WTC11 (cell line): ENCODE results near the gene GLIPR1. TPM values are rescaled to one million over a fixed set of nuclear protein-coding genes. Genes with fewer than 3 reads are reported as not detected.

ENCODE experiments used
- ATAC-seq: fragments of 200-7000 bp; cut with Tn5 transposase; 2 replicates; pipeline ENCODE4 v1.10.0; 2021; ENCODE audit warnings: mild to moderate bottlenecking, moderate library complexity
- Bru-seq: library from RNA; stranded (reverse); fragments of 400-500 nt; gene quantifications from one replicate; lab custom pipeline; 2021; lab: Mats Ljungman, UMichigan
- CTCF ChIA-PET: fragments of 300-600 bp; sonication (Branson Sonifier 250); formaldehyde crosslinking; loops from one replicate; lab custom pipeline; 2021; ENCODE audit warnings: antibody characterized with exemption; lab: Charles Lee
- POLR2A ChIA-PET: fragments of 350-600 bp; sonication (Branson Sonifier 250); formaldehyde crosslinking; loops from one replicate; lab custom pipeline; 2021; ENCODE audit warnings: antibody characterized with exemption; lab: Charles Lee
- DNase-seq: peaks from one replicate; pipeline ENCODE4 v3.0.0; 2021; ENCODE audit warnings: low spot score
- H3K27ac Mint-ChIP-seq: 2 replicates; pipeline ENCODE4 v1.8.0; 2021; ENCODE audit warnings: mixed read lengths
- H3K27me3 Mint-ChIP-seq: 2 replicates; pipeline ENCODE4 v1.8.0; 2021; ENCODE audit warnings: low read depth, mild to moderate bottlenecking, moderate library complexity, mixed read lengths
- H3K36me3 Mint-ChIP-seq: 2 replicates; pipeline ENCODE4 v1.8.0; 2021; ENCODE audit warnings: mixed read lengths
- H3K4me1 Mint-ChIP-seq: 2 replicates; pipeline ENCODE4 v1.8.0; 2022; ENCODE audit warnings: mixed read lengths
- H3K4me3 Mint-ChIP-seq: 2 replicates; pipeline ENCODE4 v1.8.0; 2021; ENCODE audit warnings: mild to moderate bottlenecking, moderate library complexity, mixed read lengths
- H3K9me3 Mint-ChIP-seq: 2 replicates; pipeline ENCODE4 v1.8.0; 2021; ENCODE audit warnings: mixed read lengths
- ELF4 ChIP-seq: sonication (generic); formaldehyde crosslinking; IDR thresholded peaks from 2 replicates; pipeline ENCODE4 v1.8.1; 2022; ENCODE audit warnings: low read depth, mild to moderate bottlenecking, moderate library complexity, missing genetic modification reagents
- GRHL2 ChIP-seq: fragments of 250-450 bp; sonication (Bioruptor Pico); IDR thresholded peaks from 2 replicates; pipeline ENCODE4 v1.8.0; 2022; ENCODE audit warnings: mild to moderate bottlenecking, moderate library complexity; ENCODE audit not compliant: insufficient replicate concordance, severe bottlenecking
- IRF2 ChIP-seq: sonication (generic); formaldehyde crosslinking; IDR thresholded peaks from 2 replicates; pipeline ENCODE4 v1.8.0; 2022; ENCODE audit warnings: low read depth, missing genetic modification reagents, borderline replicate concordance
- JAZF1 ChIP-seq: fragments of 250-450 bp; sonication (Bioruptor Pico); IDR thresholded peaks from 2 replicates; pipeline ENCODE4 v1.9.0; 2021; ENCODE audit warnings: moderate library complexity, mild to moderate bottlenecking, inconsistent platforms
- JUN ChIP-seq: sonication (generic); formaldehyde crosslinking; IDR thresholded peaks from 2 replicates; pipeline ENCODE4 v1.8.0; 2023; ENCODE audit warnings: mild to moderate bottlenecking, missing genetic modification reagents
- NR3C1 ChIP-seq: sonication (generic); formaldehyde crosslinking; conservative IDR thresholded peaks from 2 replicates; pipeline ENCODE4 v1.8.1; 2023; ENCODE audit warnings: low read depth, mild to moderate bottlenecking, missing genetic modification reagents
- RORB ChIP-seq: fragments of 250-450 bp; sonication (Bioruptor Pico); IDR thresholded peaks from 2 replicates; pipeline ENCODE4 v1.9.0; 2021; ENCODE audit warnings: mild to moderate bottlenecking
- TP53 ChIP-seq: sonication (generic); formaldehyde crosslinking; IDR thresholded peaks from 2 replicates; pipeline ENCODE4 v1.8.1; 2023; ENCODE audit warnings: mild to moderate bottlenecking, missing genetic modification reagents
- ZNF219 ChIP-seq: sonication (generic); formaldehyde crosslinking; IDR thresholded peaks from 2 replicates; pipeline ENCODE4 v1.8.0; 2023; ENCODE audit warnings: missing genetic modification reagents, mild to moderate bottlenecking, borderline replicate concordance
- ZNF396 ChIP-seq: fragments of 250-450 bp; sonication (Bioruptor Pico); IDR thresholded peaks from 2 replicates; pipeline ENCODE4 v1.8.0; 2021; ENCODE audit warnings: mild to moderate bottlenecking, moderate library complexity, borderline replicate concordance
- ZNF416 ChIP-seq: fragments of 250-450 bp; sonication (Bioruptor Pico); IDR thresholded peaks from 2 replicates; pipeline ENCODE4 v1.9.0; 2021; ENCODE audit warnings: mild to moderate bottlenecking, inconsistent platforms
- ZNF423 ChIP-seq: fragments of 250-450 bp; sonication (Bioruptor Pico); IDR thresholded peaks from 2 replicates; pipeline ENCODE4 v2.1.2; 2022; ENCODE audit warnings: mild to moderate bottlenecking, moderate library complexity
- long read RNA-seq, 3 experiments: library from RNA in 1 of 3; library from capped mRNA in 1 of 3; library from polyadenylated mRNA in 1 of 3; unstranded in 2 of 3; stranded (forward) in 1 of 3; transcript quantifications; one replicate each; pipeline ENCODE4 v2.0.0, GENCODE V29; 2021
- total RNA-seq: library from RNA; stranded (reverse); gene quantifications from 3 replicates; pipeline ENCODE4 v1.2.3, GENCODE V29; 2021
- TF ChIP-seq, protein P1 (sequence below): sonication (generic); formaldehyde crosslinking; IDR thresholded peaks from 2 replicates; pipeline ENCODE4 v1.8.0; 2023; ENCODE audit warnings: missing genetic modification reagents
- TF ChIP-seq, protein P2 (sequence below): sonication (generic); formaldehyde crosslinking; IDR thresholded peaks from 2 replicates; pipeline ENCODE4 v1.8.0; 2023; ENCODE audit warnings: mild to moderate bottlenecking, missing genetic modification reagents
- TF ChIP-seq, protein P3 (sequence below): sonication (generic); formaldehyde crosslinking; IDR thresholded peaks from 2 replicates; pipeline ENCODE4 v1.8.0; 2022; ENCODE audit warnings: mild to moderate bottlenecking, missing genetic modification reagents
- TF ChIP-seq, protein P4 (sequence below): sonication (generic); formaldehyde crosslinking; IDR thresholded peaks from 2 replicates; pipeline ENCODE4 v1.8.0; 2022; ENCODE audit warnings: mild to moderate bottlenecking, missing genetic modification reagents
- TF ChIP-seq, protein P5 (sequence below): fragments of 250-450 bp; sonication (Bioruptor Pico); conservative IDR thresholded peaks from 2 replicates; pipeline ENCODE4 v1.9.0; 2021; ENCODE audit warnings: mild to moderate bottlenecking
- TF ChIP-seq, protein P6 (sequence below): sonication (generic); formaldehyde crosslinking; IDR thresholded peaks from 2 replicates; pipeline ENCODE4 v1.8.0; 2022; ENCODE audit warnings: mild to moderate bottlenecking, missing genetic modification reagents
- TF ChIP-seq, protein P7 (sequence below): fragments of 250-450 bp; sonication (Bioruptor Pico); IDR thresholded peaks from 2 replicates; pipeline ENCODE4 v2.1.2; 2022; ENCODE audit warnings: mild to moderate bottlenecking, moderate library complexity
- TF ChIP-seq, protein P8 (sequence below): fragments of 250-450 bp; sonication (Bioruptor Pico); IDR thresholded peaks from 2 replicates; pipeline ENCODE4 v1.8.0; 2021; ENCODE audit warnings: mild to moderate bottlenecking

The GLIPR1 gene
- total RNA-seq: 0.28 to 0.48 TPM in 2 of 3 replicates, not detected in the other
- percentile 9 among the genes with signal in this experiment for Bru-seq, nascent RNA
- long read RNA-seq, experiment 1: 0 reads
- long read RNA-seq, experiment 2: 0 reads
- long read RNA-seq, experiment 3: 0 reads

DNA sequence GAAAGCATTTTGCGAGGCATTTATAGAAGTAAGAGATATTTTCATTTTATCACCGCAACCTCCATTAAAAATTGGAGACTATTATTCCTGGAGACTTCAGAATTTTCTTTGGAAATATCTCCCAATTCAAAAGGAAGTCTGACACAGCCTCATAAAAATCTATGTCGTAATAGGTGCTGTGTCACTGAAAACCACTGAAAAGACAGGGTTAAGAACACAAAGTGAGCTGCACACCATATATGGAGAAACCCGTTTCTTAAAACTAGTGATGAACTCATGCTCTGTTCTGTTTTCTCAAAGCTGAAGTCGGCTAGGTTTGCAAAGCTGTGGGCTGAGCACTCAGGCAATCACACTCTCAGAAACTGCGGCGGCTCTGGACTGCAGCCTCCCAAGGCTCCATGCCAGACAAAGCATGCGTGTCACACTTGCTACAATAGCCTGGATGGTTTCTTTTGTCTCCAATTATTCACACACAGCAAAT, at the start of gene GLIPR1:
Gene GLIPR1 (plus strand): TSS at position 287 of the 481 bp plus-strand sequence. CDS start 126 bp downstream, at position 413.
- peak; percentile 27; the same call in 1 of the 2 replicates for ATAC-seq
- ChIA-PET POLR2A (no interaction called here), CTCF (interaction anchor here (1.8 kb wide), 1 partner anchor 89 kb away, joined by 4 read pairs; the partner anchor contains the start of gene GLIPR1L2)
- Mint-ChIP-seq H3K9me3 (no peaks in the 10 kb centered on the region), H3K27ac (no peak within 1 kb of the TSS), H3K27me3 (no peaks in the 10 kb centered on the region), H3K4me1 (peaks cover 22% of the 10 kb centered on the region), H3K4me3 (no peak within 1 kb of the TSS), H3K36me3 (no peaks in the 10 kb centered on the region)
- DNase-seq: no peak
- TF ChIP-seq, protein P1, sequence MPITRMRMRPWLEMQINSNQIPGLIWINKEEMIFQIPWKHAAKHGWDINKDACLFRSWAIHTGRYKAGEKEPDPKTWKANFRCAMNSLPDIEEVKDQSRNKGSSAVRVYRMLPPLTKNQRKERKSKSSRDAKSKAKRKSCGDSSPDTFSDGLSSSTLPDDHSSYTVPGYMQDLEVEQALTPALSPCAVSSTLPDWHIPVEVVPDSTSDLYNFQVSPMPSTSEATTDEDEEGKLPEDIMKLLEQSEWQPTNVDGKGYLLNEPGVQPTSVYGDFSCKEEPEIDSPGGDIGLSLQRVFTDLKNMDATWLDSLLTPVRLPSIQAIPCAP (CRISPR knock-in tag): no peak
- TF ChIP-seq ZNF219 (CRISPR knock-in tag): no peak
- TF ChIP-seq TP53 (CRISPR knock-in tag): no peak
- TF ChIP-seq JUN (CRISPR knock-in tag): no peak
- TF ChIP-seq, protein P2, sequence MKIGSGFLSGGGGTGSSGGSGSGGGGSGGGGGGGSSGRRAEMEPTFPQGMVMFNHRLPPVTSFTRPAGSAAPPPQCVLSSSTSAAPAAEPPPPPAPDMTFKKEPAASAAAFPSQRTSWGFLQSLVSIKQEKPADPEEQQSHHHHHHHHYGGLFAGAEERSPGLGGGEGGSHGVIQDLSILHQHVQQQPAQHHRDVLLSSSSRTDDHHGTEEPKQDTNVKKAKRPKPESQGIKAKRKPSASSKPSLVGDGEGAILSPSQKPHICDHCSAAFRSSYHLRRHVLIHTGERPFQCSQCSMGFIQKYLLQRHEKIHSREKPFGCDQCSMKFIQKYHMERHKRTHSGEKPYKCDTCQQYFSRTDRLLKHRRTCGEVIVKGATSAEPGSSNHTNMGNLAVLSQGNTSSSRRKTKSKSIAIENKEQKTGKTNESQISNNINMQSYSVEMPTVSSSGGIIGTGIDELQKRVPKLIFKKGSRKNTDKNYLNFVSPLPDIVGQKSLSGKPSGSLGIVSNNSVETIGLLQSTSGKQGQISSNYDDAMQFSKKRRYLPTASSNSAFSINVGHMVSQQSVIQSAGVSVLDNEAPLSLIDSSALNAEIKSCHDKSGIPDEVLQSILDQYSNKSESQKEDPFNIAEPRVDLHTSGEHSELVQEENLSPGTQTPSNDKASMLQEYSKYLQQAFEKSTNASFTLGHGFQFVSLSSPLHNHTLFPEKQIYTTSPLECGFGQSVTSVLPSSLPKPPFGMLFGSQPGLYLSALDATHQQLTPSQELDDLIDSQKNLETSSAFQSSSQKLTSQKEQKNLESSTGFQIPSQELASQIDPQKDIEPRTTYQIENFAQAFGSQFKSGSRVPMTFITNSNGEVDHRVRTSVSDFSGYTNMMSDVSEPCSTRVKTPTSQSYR (CRISPR knock-in tag): no peak
- no peak for TF ChIP-seq JAZF1
- TF ChIP-seq ZNF416 (CRISPR knock-in tag): no peak
- no peak for TF ChIP-seq RORB (CRISPR knock-in tag)
- TF ChIP-seq, protein P3, sequence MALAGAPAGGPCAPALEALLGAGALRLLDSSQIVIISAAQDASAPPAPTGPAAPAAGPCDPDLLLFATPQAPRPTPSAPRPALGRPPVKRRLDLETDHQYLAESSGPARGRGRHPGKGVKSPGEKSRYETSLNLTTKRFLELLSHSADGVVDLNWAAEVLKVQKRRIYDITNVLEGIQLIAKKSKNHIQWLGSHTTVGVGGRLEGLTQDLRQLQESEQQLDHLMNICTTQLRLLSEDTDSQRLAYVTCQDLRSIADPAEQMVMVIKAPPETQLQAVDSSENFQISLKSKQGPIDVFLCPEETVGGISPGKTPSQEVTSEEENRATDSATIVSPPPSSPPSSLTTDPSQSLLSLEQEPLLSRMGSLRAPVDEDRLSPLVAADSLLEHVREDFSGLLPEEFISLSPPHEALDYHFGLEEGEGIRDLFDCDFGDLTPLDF (CRISPR knock-in tag): no peak
- no peak for TF ChIP-seq ELF4 (CRISPR knock-in tag)
- TF ChIP-seq, protein P4, sequence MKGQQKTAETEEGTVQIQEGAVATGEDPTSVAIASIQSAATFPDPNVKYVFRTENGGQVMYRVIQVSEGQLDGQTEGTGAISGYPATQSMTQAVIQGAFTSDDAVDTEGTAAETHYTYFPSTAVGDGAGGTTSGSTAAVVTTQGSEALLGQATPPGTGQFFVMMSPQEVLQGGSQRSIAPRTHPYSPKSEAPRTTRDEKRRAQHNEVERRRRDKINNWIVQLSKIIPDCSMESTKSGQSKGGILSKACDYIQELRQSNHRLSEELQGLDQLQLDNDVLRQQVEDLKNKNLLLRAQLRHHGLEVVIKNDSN (CRISPR knock-in tag): no peak
- TF ChIP-seq IRF2 (CRISPR knock-in tag): no peak
- TF ChIP-seq, protein P5, sequence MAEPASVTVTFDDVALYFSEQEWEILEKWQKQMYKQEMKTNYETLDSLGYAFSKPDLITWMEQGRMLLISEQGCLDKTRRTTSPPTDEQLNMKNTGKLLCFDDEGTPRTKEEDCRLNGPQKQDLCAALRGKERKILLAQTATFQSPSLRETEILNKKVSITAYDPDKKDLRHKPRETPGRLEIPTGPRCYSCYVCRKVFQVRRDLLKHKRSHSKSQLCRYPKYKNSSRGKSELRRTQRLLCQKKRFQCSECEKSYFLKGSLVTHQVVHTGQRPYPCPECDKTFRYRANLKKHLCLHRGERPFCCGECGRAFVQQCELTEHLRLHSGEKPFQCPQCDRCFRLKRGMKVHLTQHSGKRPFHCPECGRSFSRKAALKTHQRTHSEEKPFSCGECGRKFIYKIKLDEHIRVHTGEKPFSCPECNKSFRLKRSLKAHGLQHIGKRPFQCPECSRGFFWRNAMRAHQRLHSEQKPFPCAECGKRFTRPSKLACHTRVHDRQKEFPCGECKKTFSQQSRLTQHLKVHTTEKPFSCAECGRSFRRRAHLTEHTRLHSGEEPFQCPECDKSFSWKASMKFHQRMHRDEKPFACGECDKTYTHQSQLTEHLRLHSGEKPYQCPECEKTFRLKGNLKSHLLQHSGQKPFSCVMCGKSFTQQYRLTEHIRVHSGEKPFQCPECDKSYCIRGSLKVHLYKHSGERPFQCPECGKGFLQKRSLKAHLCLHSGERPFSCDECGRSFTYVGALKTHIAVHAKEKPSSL (CRISPR knock-in tag): no peak
- TF ChIP-seq GRHL2 (CRISPR knock-in tag): no peak

DNA sequence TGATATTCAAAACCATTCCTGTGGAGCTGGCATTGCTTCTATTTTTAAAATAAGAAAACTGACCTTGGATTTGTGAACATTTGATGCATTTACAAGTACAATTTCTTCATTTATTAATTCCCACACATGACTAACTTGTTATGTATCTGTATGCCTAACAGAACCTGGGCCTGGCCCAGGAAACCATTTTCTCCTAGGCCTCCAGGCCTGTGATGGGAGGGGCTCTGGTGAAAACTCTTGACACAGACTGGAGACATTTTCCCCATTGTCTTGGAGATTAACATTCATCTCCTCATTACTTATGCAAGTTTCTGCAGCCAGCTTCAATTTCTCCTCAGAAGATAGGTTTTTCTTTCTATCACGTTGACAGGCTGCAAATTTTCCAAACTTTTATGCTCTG, 47.6 kb upstream of the GLIPR1 start:
- Mint-ChIP-seq H3K27ac (no peak overlapping the region), H3K27me3 (peaks cover 9% of the 10 kb centered on the region), H3K4me3 (no peak overlapping the region), H3K4me1 (peaks cover 32% of the 10 kb centered on the region), H3K36me3 (peaks cover 65% of the 10 kb centered on the region), H3K9me3 (peaks cover 69% of the 10 kb centered on the region)
- TF ChIP-seq, protein P6, sequence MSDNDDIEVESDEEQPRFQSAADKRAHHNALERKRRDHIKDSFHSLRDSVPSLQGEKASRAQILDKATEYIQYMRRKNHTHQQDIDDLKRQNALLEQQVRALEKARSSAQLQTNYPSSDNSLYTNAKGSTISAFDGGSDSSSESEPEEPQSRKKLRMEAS (CRISPR knock-in tag): no peak
- TF ChIP-seq ZNF423 (CRISPR knock-in tag) (no peak), RORB (CRISPR knock-in tag) (no peak), NR3C1 (CRISPR knock-in tag) (no peak), JUN (CRISPR knock-in tag) (no peak), GRHL2 (CRISPR knock-in tag) (no peak), ZNF396 (CRISPR knock-in tag) (no peak)
- TF ChIP-seq, protein P7, sequence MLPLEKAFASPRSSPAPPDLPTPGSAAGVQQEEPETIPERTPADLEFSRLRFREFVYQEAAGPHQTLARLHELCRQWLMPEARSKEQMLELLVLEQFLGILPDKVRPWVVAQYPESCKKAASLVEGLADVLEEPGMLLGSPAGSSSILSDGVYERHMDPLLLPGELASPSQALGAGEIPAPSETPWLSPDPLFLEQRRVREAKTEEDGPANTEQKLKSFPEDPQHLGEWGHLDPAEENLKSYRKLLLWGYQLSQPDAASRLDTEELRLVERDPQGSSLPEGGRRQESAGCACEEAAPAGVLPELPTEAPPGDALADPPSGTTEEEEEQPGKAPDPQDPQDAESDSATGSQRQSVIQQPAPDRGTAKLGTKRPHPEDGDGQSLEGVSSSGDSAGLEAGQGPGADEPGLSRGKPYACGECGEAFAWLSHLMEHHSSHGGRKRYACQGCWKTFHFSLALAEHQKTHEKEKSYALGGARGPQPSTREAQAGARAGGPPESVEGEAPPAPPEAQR (CRISPR knock-in tag): no peak
- TF ChIP-seq, protein P8, sequence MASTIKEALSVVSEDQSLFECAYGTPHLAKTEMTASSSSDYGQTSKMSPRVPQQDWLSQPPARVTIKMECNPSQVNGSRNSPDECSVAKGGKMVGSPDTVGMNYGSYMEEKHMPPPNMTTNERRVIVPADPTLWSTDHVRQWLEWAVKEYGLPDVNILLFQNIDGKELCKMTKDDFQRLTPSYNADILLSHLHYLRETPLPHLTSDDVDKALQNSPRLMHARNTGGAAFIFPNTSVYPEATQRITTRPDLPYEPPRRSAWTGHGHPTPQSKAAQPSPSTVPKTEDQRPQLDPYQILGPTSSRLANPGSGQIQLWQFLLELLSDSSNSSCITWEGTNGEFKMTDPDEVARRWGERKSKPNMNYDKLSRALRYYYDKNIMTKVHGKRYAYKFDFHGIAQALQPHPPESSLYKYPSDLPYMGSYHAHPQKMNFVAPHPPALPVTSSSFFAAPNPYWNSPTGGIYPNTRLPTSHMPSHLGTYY: no peak
- TF ChIP-seq, protein P2 (CRISPR knock-in tag): no peak
- CTCF ChIA-PET: interaction anchor here (1.1 kb wide), 1 partner anchor 42 kb away, joined by 3 read pairs; no protein-coding TSS in a partner anchor
- POLR2A ChIA-PET: no interaction called here
- DNase-seq (no peak), ATAC-seq (no peak)
